SK-N-SH treated with all-trans-retinoic acid at 6 μM for 48 hours (cell line): ENCODE results near the gene APLF.

ENCODE experiments used
- ARNTL ChIP-seq: fragments of 450-650 bp; formaldehyde crosslinking; IDR thresholded peaks from 2 replicates; pipeline ENCODE4 v1.5.0; 2020; ENCODE audit warnings: low read depth, mild to moderate bottlenecking, moderate library complexity, borderline replicate concordance
- BACH2 ChIP-seq: fragments of 250-450 bp; sonication (Bioruptor Pico); IDR thresholded peaks from 2 replicates; pipeline ENCODE4 v1.9.0; 2021; ENCODE audit warnings: mild to moderate bottlenecking, borderline replicate concordance
- CSDC2 ChIP-seq: fragments of 250-450 bp; sonication (Bioruptor Pico); IDR thresholded peaks from 2 replicates; pipeline ENCODE4 v1.5.0; 2020; ENCODE audit warnings: mild to moderate bottlenecking, moderate library complexity
- SNAI2 ChIP-seq: fragments of 250-450 bp; sonication (Bioruptor Pico); IDR thresholded peaks from 2 replicates; pipeline ENCODE4 v1.5.0; 2020; ENCODE audit warnings: mild to moderate bottlenecking, moderate library complexity
- TCF4 ChIP-seq: fragments of 250-450 bp; sonication (Bioruptor Pico); IDR thresholded peaks from 2 replicates; pipeline ENCODE4 v1.8.0; 2021; ENCODE audit warnings: mild to moderate bottlenecking, moderate library complexity, borderline replicate concordance
- TOX ChIP-seq: fragments of 250-450 bp; sonication (Bioruptor Pico); IDR thresholded peaks from 2 replicates; pipeline ENCODE4 v1.8.0; 2021; ENCODE audit warnings: mild to moderate bottlenecking, moderate library complexity, borderline replicate concordance
- ZFP3 ChIP-seq: fragments of 250-450 bp; sonication (Bioruptor Pico); IDR thresholded peaks from 2 replicates; pipeline ENCODE4 v1.5.0; 2020; ENCODE audit warnings: mild to moderate bottlenecking, moderate library complexity
- ZFP30 ChIP-seq: fragments of 450-650 bp; formaldehyde crosslinking; IDR thresholded peaks from 2 replicates; pipeline ENCODE4 v1.5.0; 2022; ENCODE audit warnings: mild to moderate bottlenecking, moderate library complexity
- TF ChIP-seq, protein P1 (sequence below): fragments of 250-450 bp; sonication (Bioruptor Pico); IDR thresholded peaks from 2 replicates; pipeline ENCODE4 v1.5.1; 2021; ENCODE audit warnings: mild to moderate bottlenecking, moderate library complexity
- TF ChIP-seq, protein P2 (sequence below): fragments of 250-450 bp; sonication (Bioruptor Pico); IDR thresholded peaks from 2 replicates; pipeline ENCODE4 v1.8.0; 2020; ENCODE audit warnings: mild to moderate bottlenecking, moderate library complexity, borderline replicate concordance

DNA sequence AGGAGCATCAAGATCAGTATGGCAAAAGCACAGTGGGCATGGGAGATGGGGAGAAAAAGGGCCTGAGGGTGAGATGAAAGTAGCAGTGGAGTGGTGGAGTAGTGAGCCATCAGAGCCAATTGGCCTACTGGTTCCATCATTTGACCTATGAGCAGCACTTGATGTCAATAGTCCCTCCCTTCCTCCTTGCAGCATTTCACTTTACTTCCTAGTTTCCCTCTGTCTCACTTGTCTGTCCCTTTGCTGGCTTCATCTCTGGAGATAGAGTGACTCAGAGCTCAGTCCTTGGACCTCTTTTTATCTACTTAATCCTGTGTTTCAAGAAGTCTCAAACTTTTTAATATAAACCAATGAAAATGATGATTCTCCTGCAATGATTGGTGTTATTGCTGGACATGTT lies 32.4 kb upstream of the APLF start:
- TF ChIP-seq, protein P1, sequence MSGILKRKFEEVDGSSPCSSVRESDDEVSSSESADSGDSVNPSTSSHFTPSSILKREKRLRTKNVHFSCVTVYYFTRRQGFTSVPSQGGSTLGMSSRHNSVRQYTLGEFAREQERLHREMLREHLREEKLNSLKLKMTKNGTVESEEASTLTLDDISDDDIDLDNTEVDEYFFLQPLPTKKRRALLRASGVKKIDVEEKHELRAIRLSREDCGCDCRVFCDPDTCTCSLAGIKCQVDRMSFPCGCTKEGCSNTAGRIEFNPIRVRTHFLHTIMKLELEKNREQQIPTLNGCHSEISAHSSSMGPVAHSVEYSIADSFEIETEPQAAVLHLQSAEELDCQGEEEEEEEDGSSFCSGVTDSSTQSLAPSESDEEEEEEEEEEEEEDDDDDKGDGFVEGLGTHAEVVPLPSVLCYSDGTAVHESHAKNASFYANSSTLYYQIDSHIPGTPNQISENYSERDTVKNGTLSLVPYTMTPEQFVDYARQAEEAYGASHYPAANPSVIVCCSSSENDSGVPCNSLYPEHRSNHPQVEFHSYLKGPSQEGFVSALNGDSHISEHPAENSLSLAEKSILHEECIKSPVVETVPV (CRISPR knock-in tag): no peak
- no peak for TF ChIP-seq ARNTL (CRISPR knock-in tag)
- no peak for TF ChIP-seq ZFP3 (CRISPR knock-in tag)
- no peak for TF ChIP-seq TOX (CRISPR knock-in tag)
- no peak for TF ChIP-seq TCF4 (CRISPR knock-in tag)
- no peak for TF ChIP-seq ZFP30 (CRISPR knock-in tag)
- TF ChIP-seq, protein P2, sequence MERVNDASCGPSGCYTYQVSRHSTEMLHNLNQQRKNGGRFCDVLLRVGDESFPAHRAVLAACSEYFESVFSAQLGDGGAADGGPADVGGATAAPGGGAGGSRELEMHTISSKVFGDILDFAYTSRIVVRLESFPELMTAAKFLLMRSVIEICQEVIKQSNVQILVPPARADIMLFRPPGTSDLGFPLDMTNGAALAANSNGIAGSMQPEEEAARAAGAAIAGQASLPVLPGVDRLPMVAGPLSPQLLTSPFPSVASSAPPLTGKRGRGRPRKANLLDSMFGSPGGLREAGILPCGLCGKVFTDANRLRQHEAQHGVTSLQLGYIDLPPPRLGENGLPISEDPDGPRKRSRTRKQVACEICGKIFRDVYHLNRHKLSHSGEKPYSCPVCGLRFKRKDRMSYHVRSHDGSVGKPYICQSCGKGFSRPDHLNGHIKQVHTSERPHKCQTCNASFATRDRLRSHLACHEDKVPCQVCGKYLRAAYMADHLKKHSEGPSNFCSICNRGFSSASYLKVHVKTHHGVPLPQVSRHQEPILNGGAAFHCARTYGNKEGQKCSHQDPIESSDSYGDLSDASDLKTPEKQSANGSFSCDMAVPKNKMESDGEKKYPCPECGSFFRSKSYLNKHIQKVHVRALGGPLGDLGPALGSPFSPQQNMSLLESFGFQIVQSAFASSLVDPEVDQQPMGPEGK (CRISPR knock-in tag): no peak
- no peak for TF ChIP-seq SNAI2 (CRISPR knock-in tag)
- TF ChIP-seq CSDC2 (CRISPR knock-in tag): no peak
- TF ChIP-seq BACH2 (CRISPR knock-in tag): no peak
